ENCODE results near the gene MEP1B.

The MEP1B gene

GRCh38 chr18:32249147-32249929, 59.5 kb downstream of the MEP1B start:
- H3K4me1 ChIP-seq (ENCODE audit: control insufficient read depth, insufficient read depth, low read length, unreplicated experiment): no peaks in the 10 kb centered on the region
- H3K27ac ChIP-seq (ENCODE audit: low read depth, low read length): no peak overlapping the region
- H2AFZ ChIP-seq (ENCODE audit: low read length, unreplicated experiment): no peak overlapping the region
- peaks cover 43% of the 10 kb centered on the region for H3K27me3 ChIP-seq (ENCODE audit: insufficient read depth, low read length)
- no peak overlapping the region for H3K4me3 ChIP-seq (ENCODE audit: low read depth, low read length)
- H3K36me3 ChIP-seq (ENCODE audit: insufficient read depth, low read length): no peaks in the 10 kb centered on the region
- H3K79me2 ChIP-seq (ENCODE audit: control insufficient read depth, insufficient read depth, low read length, unreplicated experiment): no peaks in the 10 kb centered on the region

- Histone ChIP-seq H3K36me3 (ENCODE audit: insufficient read depth, low read length) (no peaks in the 10 kb centered on the region), H3K4me3 (ENCODE audit: low read depth, low read length) (no peak overlapping the region), H3K27ac (ENCODE audit: low read depth, low read length) (no peak overlapping the region), H3K4me1 (ENCODE audit: control insufficient read depth, insufficient read depth, low read length, unreplicated experiment) (no peaks in the 10 kb centered on the region), H2AFZ (ENCODE audit: low read length, unreplicated experiment) (no peak overlapping the region), H3K79me2 (ENCODE audit: control insufficient read depth, insufficient read depth, low read length, unreplicated experiment) (no peaks in the 10 kb centered on the region), H3K27me3 (ENCODE audit: insufficient read depth, low read length) (peaks cover 33% of the 10 kb centered on the region)
Measured at GRCh38 chr18:32251466-32251865, 61.6 kb downstream of the MEP1B start.

- Histone ChIP-seq H3K27me3 (ENCODE audit: insufficient read depth, low read length) (peaks cover 28% of the 10 kb centered on the region), H3K79me2 (ENCODE audit: control insufficient read depth, insufficient read depth, low read length, unreplicated experiment) (no peaks in the 10 kb centered on the region)
Measured at GRCh38 chr18:32252141-32252860, 62.5 kb downstream of the MEP1B start.

GRCh38 chr18:32255570-32255969, 65.7 kb downstream of the MEP1B start:
- Histone ChIP-seq H3K79me2 (ENCODE audit: control insufficient read depth, insufficient read depth, low read length, unreplicated experiment) (no peaks in the 10 kb centered on the region), H3K4me3 (ENCODE audit: low read depth, low read length) (no peak overlapping the region), H3K36me3 (ENCODE audit: insufficient read depth, low read length) (no peaks in the 10 kb centered on the region), H2AFZ (ENCODE audit: low read length, unreplicated experiment) (no peak overlapping the region), H3K27me3 (ENCODE audit: insufficient read depth, low read length) (0 out of 2 replicates have a peak, but pooled peaks cover 8% of the 10 kb centered on the region), H3K27ac (ENCODE audit: low read depth, low read length) (no peak overlapping the region), H3K4me1 (ENCODE audit: control insufficient read depth, insufficient read depth, low read length, unreplicated experiment) (no peaks in the 10 kb centered on the region)

More at GRCh38 chr18:32252141-32252860, 62.5 kb downstream of the MEP1B start:
- no peak overlapping the region for H3K4me3 ChIP-seq (ENCODE audit: low read depth, low read length)
- no peaks in the 10 kb centered on the region for H3K36me3 ChIP-seq (ENCODE audit: insufficient read depth, low read length)
- no peak overlapping the region for H3K27ac ChIP-seq (ENCODE audit: low read depth, low read length)
- H3K4me1 ChIP-seq (ENCODE audit: control insufficient read depth, insufficient read depth, low read length, unreplicated experiment): no peaks in the 10 kb centered on the region
- no peak overlapping the region for H2AFZ ChIP-seq (ENCODE audit: low read length, unreplicated experiment)

- no peaks in the 10 kb centered on the region for H3K4me1 ChIP-seq (ENCODE audit: control insufficient read depth, insufficient read depth, low read length, unreplicated experiment)
- no peak overlapping the region for H2AFZ ChIP-seq (ENCODE audit: low read length, unreplicated experiment)
- H3K27me3 ChIP-seq (ENCODE audit: insufficient read depth, low read length): no peaks in the 10 kb centered on the region
- H3K27ac ChIP-seq (ENCODE audit: low read depth, low read length): no peak overlapping the region
- H3K36me3 ChIP-seq (ENCODE audit: insufficient read depth, low read length): no peaks in the 10 kb centered on the region
- no peaks in the 10 kb centered on the region for H3K79me2 ChIP-seq (ENCODE audit: control insufficient read depth, insufficient read depth, low read length, unreplicated experiment)
- H3K4me3 ChIP-seq (ENCODE audit: low read depth, low read length): no peak overlapping the region
Measured at GRCh38 chr18:32257084-32257785, 67.4 kb downstream of the MEP1B start.

- Histone ChIP-seq H3K4me1 (ENCODE audit: control insufficient read depth, insufficient read depth, low read length, unreplicated experiment) (no peaks in the 10 kb centered on the region), H3K4me3 (ENCODE audit: low read depth, low read length) (no peak overlapping the region), H3K36me3 (ENCODE audit: insufficient read depth, low read length) (no peaks in the 10 kb centered on the region), H2AFZ (ENCODE audit: low read length, unreplicated experiment) (no peak overlapping the region), H3K79me2 (ENCODE audit: control insufficient read depth, insufficient read depth, low read length, unreplicated experiment) (no peaks in the 10 kb centered on the region), H3K27me3 (ENCODE audit: insufficient read depth, low read length) (no peaks in the 10 kb centered on the region), H3K27ac (ENCODE audit: low read depth, low read length) (no peak overlapping the region)
Measured at GRCh38 chr18:32258148-32258547, 68.3 kb downstream of the MEP1B start.

GRCh38 chr18:32258558-32259204, 68.8 kb downstream of the MEP1B start:
- H3K36me3 ChIP-seq (ENCODE audit: insufficient read depth, low read length): no peaks in the 10 kb centered on the region
- no peaks in the 10 kb centered on the region for H3K27me3 ChIP-seq (ENCODE audit: insufficient read depth, low read length)
- H3K27ac ChIP-seq (ENCODE audit: low read depth, low read length): no peak overlapping the region
- H3K79me2 ChIP-seq (ENCODE audit: control insufficient read depth, insufficient read depth, low read length, unreplicated experiment): no peaks in the 10 kb centered on the region
- H2AFZ ChIP-seq (ENCODE audit: low read length, unreplicated experiment): no peak overlapping the region
- H3K4me3 ChIP-seq (ENCODE audit: low read depth, low read length): no peak overlapping the region
- no peaks in the 10 kb centered on the region for H3K4me1 ChIP-seq (ENCODE audit: control insufficient read depth, insufficient read depth, low read length, unreplicated experiment)

GRCh38 chr18:32259553-32259952, 69.7 kb downstream of the MEP1B start:
- Histone ChIP-seq H2AFZ (ENCODE audit: low read length, unreplicated experiment) (no peak overlapping the region), H3K79me2 (ENCODE audit: control insufficient read depth, insufficient read depth, low read length, unreplicated experiment) (no peaks in the 10 kb centered on the region), H3K4me1 (ENCODE audit: control insufficient read depth, insufficient read depth, low read length, unreplicated experiment) (no peaks in the 10 kb centered on the region), H3K27me3 (ENCODE audit: insufficient read depth, low read length) (no peaks in the 10 kb centered on the region), H3K27ac (ENCODE audit: low read depth, low read length) (no peak overlapping the region), H3K4me3 (ENCODE audit: low read depth, low read length) (no peak overlapping the region), H3K36me3 (ENCODE audit: insufficient read depth, low read length) (no peaks in the 10 kb centered on the region)

- Histone ChIP-seq H3K4me3 (ENCODE audit: low read depth, low read length) (no peak overlapping the region), H3K27ac (ENCODE audit: low read depth, low read length) (no peak overlapping the region), H3K27me3 (ENCODE audit: insufficient read depth, low read length) (no peaks in the 10 kb centered on the region), H2AFZ (ENCODE audit: low read length, unreplicated experiment) (no peak overlapping the region), H3K4me1 (ENCODE audit: control insufficient read depth, insufficient read depth, low read length, unreplicated experiment) (no peaks in the 10 kb centered on the region), H3K36me3 (ENCODE audit: insufficient read depth, low read length) (no peaks in the 10 kb centered on the region), H3K79me2 (ENCODE audit: control insufficient read depth, insufficient read depth, low read length, unreplicated experiment) (no peaks in the 10 kb centered on the region)
Measured at GRCh38 chr18:32261003-32261402, 71.2 kb downstream of the MEP1B start.

- no peak overlapping the region for H3K4me3 ChIP-seq (ENCODE audit: low read depth, low read length)
- H2AFZ ChIP-seq (ENCODE audit: low read length, unreplicated experiment): no peak overlapping the region
- H3K27me3 ChIP-seq (ENCODE audit: insufficient read depth, low read length): no peaks in the 10 kb centered on the region
- no peak overlapping the region for H3K27ac ChIP-seq (ENCODE audit: low read depth, low read length)
- H3K36me3 ChIP-seq (ENCODE audit: insufficient read depth, low read length): no peaks in the 10 kb centered on the region
- H3K4me1 ChIP-seq (ENCODE audit: control insufficient read depth, insufficient read depth, low read length, unreplicated experiment): no peaks in the 10 kb centered on the region
- no peaks in the 10 kb centered on the region for H3K79me2 ChIP-seq (ENCODE audit: control insufficient read depth, insufficient read depth, low read length, unreplicated experiment)
Measured at GRCh38 chr18:32262092-32262491, 72.3 kb downstream of the MEP1B start.

Data from ACC112 (cell line).